ENCODE data around the gene C1orf198.

C1orf198 gene

GRCh38 chr1:230797942-230798365 lies 70.4 kb downstream of the C1orf198 start:
- H3K9ac ChIP-seq (ENCODE audit: low read length), result no peak overlapping the region
- H3K4me1 ChIP-seq (ENCODE audit: insufficient read depth, low read length, severe bottlenecking), result no peaks in the 10 kb centered on the region
- no peaks in the 10 kb centered on the region for H3K9me3 ChIP-seq (ENCODE audit: low read length)
- TF ChIP-seq EZH2 (IDR thresholded peaks at IDR 0.05; ENCODE audit: borderline replicate concordance, low read length), result no peak
- TF ChIP-seq CTCF (IDR thresholded peaks at IDR 0.05; ENCODE audit: low read length), result peak; percentile 33; the same call in 1 of the 2 replicates
- no peaks in the 10 kb centered on the region for H3K27me3 ChIP-seq (ENCODE audit: insufficient read depth, low read length)
- H3K4me2 ChIP-seq (ENCODE audit: low read length), result no peak overlapping the region
- H3K9me2 ChIP-seq (ENCODE audit: low read depth, low read length), result no peaks in the 10 kb centered on the region
- no peak overlapping the region for H3K4me3 ChIP-seq (ENCODE audit: low read depth, low read length, poor library complexity, severe bottlenecking)
- no peaks in the 10 kb centered on the region for H3K36me3 ChIP-seq (ENCODE audit: insufficient read depth, low read length)
- no peak overlapping the region for H3K27ac ChIP-seq (ENCODE audit: low read depth, low read length, poor library complexity, severe bottlenecking)
- H2AFZ ChIP-seq (ENCODE audit: low read length), result no peak overlapping the region
- H3K79me2 ChIP-seq (ENCODE audit: insufficient read depth, low read length), result no peaks in the 10 kb centered on the region
- H3F3A ChIP-seq (ENCODE audit: insufficient read depth, low read length), result no peaks in the 10 kb centered on the region
- H4K20me1 ChIP-seq (ENCODE audit: insufficient read depth, low read length), result no peaks in the 10 kb centered on the region

- no peaks in the 10 kb centered on the region for H3K36me3 ChIP-seq (ENCODE audit: insufficient read depth, low read length)
- H3K27ac ChIP-seq (ENCODE audit: low read depth, low read length, poor library complexity, severe bottlenecking), result no peak overlapping the region
- H3F3A ChIP-seq (ENCODE audit: insufficient read depth, low read length), result no peaks in the 10 kb centered on the region
- H3K4me1 ChIP-seq (ENCODE audit: insufficient read depth, low read length, severe bottlenecking), result no peaks in the 10 kb centered on the region
- no peak overlapping the region for H2AFZ ChIP-seq (ENCODE audit: low read length)
- no peaks in the 10 kb centered on the region for H3K9me3 ChIP-seq (ENCODE audit: low read length)
- H3K79me2 ChIP-seq (ENCODE audit: insufficient read depth, low read length), result no peaks in the 10 kb centered on the region
- no peaks in the 10 kb centered on the region for H4K20me1 ChIP-seq (ENCODE audit: insufficient read depth, low read length)
- no peaks in the 10 kb centered on the region for H3K27me3 ChIP-seq (ENCODE audit: insufficient read depth, low read length)
- H3K4me3 ChIP-seq (ENCODE audit: low read depth, low read length, poor library complexity, severe bottlenecking), result no peak overlapping the region
- H3K9ac ChIP-seq (ENCODE audit: low read length), result no peak overlapping the region
- no peaks in the 10 kb centered on the region for H3K9me2 ChIP-seq (ENCODE audit: low read depth, low read length)
- no peak overlapping the region for H3K4me2 ChIP-seq (ENCODE audit: low read length)
- TF ChIP-seq EZH2 (IDR thresholded peaks at IDR 0.05; ENCODE audit: borderline replicate concordance, low read length) (no peak), CTCF (IDR thresholded peaks at IDR 0.05; ENCODE audit: low read length) (no peak)
These were observed 70.9 kb downstream of the C1orf198 start for GRCh38 chr1:230797376-230797920.

- Histone ChIP-seq H3K9me3 (ENCODE audit: low read length) (no peaks in the 10 kb centered on the region), H2AFZ (ENCODE audit: low read length) (no peak overlapping the region), H4K20me1 (ENCODE audit: insufficient read depth, low read length) (no peaks in the 10 kb centered on the region), H3K79me2 (ENCODE audit: insufficient read depth, low read length) (no peaks in the 10 kb centered on the region), H3F3A (ENCODE audit: insufficient read depth, low read length) (no peaks in the 10 kb centered on the region), H3K27me3 (ENCODE audit: insufficient read depth, low read length) (no peaks in the 10 kb centered on the region), H3K4me2 (ENCODE audit: low read length) (no peak overlapping the region), H3K36me3 (ENCODE audit: insufficient read depth, low read length) (no peaks in the 10 kb centered on the region), H3K9ac (ENCODE audit: low read length) (no peak overlapping the region), H3K27ac (ENCODE audit: low read depth, low read length, poor library complexity, severe bottlenecking) (no peak overlapping the region), H3K4me3 (ENCODE audit: low read depth, low read length, poor library complexity, severe bottlenecking) (no peak overlapping the region), H3K4me1 (ENCODE audit: insufficient read depth, low read length, severe bottlenecking) (no peaks in the 10 kb centered on the region), H3K9me2 (ENCODE audit: low read depth, low read length) (no peaks in the 10 kb centered on the region)
- no peak for TF ChIP-seq EZH2 (IDR thresholded peaks at IDR 0.05; ENCODE audit: borderline replicate concordance, low read length)
- no peak for TF ChIP-seq CTCF (IDR thresholded peaks at IDR 0.05; ENCODE audit: low read length)
These were observed 71.7 kb downstream of the C1orf198 start for GRCh38 chr1:230796626-230797025.

All from OCI-LY1 (cell line).